Measurements from ENCODE around the gene AUTS2. TPM values are rescaled to one million over a fixed set of nuclear protein-coding genes. Genes with fewer than 3 reads are reported as not detected.
A peak's percentile ranks its signal among the peaks of the same experiment; 100 is the strongest.

AUTS2 gene
- total and polyA plus RNA-seq, 2 donors (not counting 1 experiment from before 2014, with no cell fraction given) = 0.60 to 9.1 TPM

DNA sequence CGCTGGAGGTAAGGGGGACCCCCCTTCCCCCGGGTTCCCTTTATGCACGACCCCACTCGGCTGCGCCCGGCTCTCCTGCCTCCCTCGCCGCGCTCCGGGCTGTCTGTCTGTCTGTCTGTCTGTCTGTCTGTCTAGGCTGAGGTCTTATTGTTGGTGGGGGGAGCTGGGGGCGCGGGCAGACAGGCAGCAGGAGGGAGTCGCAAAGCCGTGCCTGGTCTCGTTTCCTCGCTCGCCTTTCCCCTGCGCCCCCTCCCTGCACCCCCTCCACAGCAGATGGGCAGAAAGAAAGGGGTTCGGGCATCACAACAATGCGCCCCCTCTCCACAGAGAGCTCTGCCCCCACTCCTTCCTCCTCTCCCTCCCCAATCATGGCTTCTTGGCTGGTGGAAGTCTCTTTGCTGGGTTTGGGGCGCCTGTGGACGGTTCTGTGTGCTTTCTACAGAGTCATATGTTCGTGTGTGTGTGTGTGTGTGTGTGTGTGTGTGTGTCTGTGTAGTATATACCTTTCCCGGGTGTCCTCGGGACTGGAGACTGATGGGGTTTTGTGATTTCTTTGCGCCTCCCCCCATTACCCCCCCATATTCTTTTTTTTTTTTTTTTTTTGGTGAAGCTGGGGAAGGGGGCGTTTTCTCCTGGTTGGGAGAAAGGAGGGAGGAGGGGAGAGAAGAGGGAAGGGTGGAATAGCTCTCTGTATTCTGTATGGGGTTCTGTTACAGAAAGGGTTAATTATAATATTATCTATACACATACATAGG lies 1.9 kb downstream of the AUTS2 start:
- TF ChIP-seq CTCF (conservative IDR thresholded peaks at IDR 0.05 in 1 of 2, IDR thresholded peaks at IDR 0.05 in 1 of 2; ENCODE audit: low read depth in 1 of 2, low read length in 2 of 2) (no peak), EZH2 (IDR thresholded peaks at IDR 0.05; ENCODE audit: low read length, missing control alignments) (no peak)
- H3K4me1 ChIP-seq (ENCODE audit: control insufficient read depth, extremely low read depth, insufficient read depth, low read length) = peaks cover 3% of the 10 kb centered on the region
- no peaks in the 10 kb centered on the region for H3K36me3 ChIP-seq (ENCODE audit: control insufficient read depth, insufficient read depth, low read length)
- no peak overlapping the region for H3K27ac ChIP-seq (ENCODE audit: insufficient read depth, low read length)
- peak overlapping the region; percentile 20 for H3K9ac ChIP-seq (ENCODE audit: insufficient read depth, low read length)
- H4K20me1 ChIP-seq (ENCODE audit: control insufficient read depth, extremely low read depth, insufficient read depth, low read length) = no peaks in the 10 kb centered on the region
- peak overlapping the region; percentile 52 to 74 (median 67) for H3K4me3 ChIP-seq (replicated peaks in 1 of 4; ENCODE audit: control extremely low read depth in 1 of 4, insufficient read depth in 1 of 4, low read depth in 3 of 4, low read length in 4 of 4)
- no peaks in the 10 kb centered on the region for H3K9me3 ChIP-seq (ENCODE audit: control insufficient read depth, insufficient read depth, low read depth, low read length)
- H3K79me2 ChIP-seq (ENCODE audit: control insufficient read depth, insufficient read depth, low read length) = no peaks in the 10 kb centered on the region
- no peak overlapping the region for H2AFZ ChIP-seq (ENCODE audit: low read length)
- peak; percentile 23 to 29 for DNase-seq (ENCODE audit: low read depth in 2 of 2)
- peak overlapping the region; percentile 81 for H3K4me2 ChIP-seq (ENCODE audit: extremely low read depth, insufficient read depth, low read length)
- H3K27me3 ChIP-seq (ENCODE audit: control insufficient read depth, insufficient read depth, low read length) = no peaks in the 10 kb centered on the region

- Histone ChIP-seq H4K20me1 (ENCODE audit: control insufficient read depth, extremely low read depth, insufficient read depth, low read length) (no peaks in the 10 kb centered on the region), H3K9ac (ENCODE audit: insufficient read depth, low read length) (no peak overlapping the region), H3K9me3 (ENCODE audit: control insufficient read depth, insufficient read depth, low read depth, low read length) (no peaks in the 10 kb centered on the region), H3K27ac (ENCODE audit: insufficient read depth, low read length) (no peak overlapping the region), H3K4me2 (ENCODE audit: extremely low read depth, insufficient read depth, low read length) (peak overlapping the region; percentile 81), H3K27me3 (ENCODE audit: control insufficient read depth, insufficient read depth, low read length) (no peaks in the 10 kb centered on the region), H3K79me2 (ENCODE audit: control insufficient read depth, insufficient read depth, low read length) (no peaks in the 10 kb centered on the region), H3K4me1 (ENCODE audit: control insufficient read depth, extremely low read depth, insufficient read depth, low read length) (peaks cover 3% of the 10 kb centered on the region), H3K4me3 (replicated peaks in 1 of 4; ENCODE audit: control extremely low read depth in 1 of 4, insufficient read depth in 1 of 4, low read depth in 3 of 4, low read length in 4 of 4) (peak overlapping the region in 2 of 4 experiments; percentile 74), H2AFZ (ENCODE audit: low read length) (no peak overlapping the region), H3K36me3 (ENCODE audit: control insufficient read depth, insufficient read depth, low read length) (no peaks in the 10 kb centered on the region)
- DNase-seq (ENCODE audit: low read depth in 2 of 2) = no peak
- TF ChIP-seq CTCF (conservative IDR thresholded peaks at IDR 0.05 in 1 of 2, IDR thresholded peaks at IDR 0.05 in 1 of 2; ENCODE audit: low read depth in 1 of 2, low read length in 2 of 2) (no peak), EZH2 (IDR thresholded peaks at IDR 0.05; ENCODE audit: low read length, missing control alignments) (no peak)
Observed at GRCh38 chr7:69600710-69601519, 2.6 kb downstream of the AUTS2 start.

- no peaks in the 10 kb centered on the region for H3K9me3 ChIP-seq (ENCODE audit: control insufficient read depth, insufficient read depth, low read depth, low read length)
- no peak overlapping the region for H3K4me3 ChIP-seq (replicated peaks in 1 of 4; ENCODE audit: control extremely low read depth in 1 of 4, insufficient read depth in 1 of 4, low read depth in 3 of 4, low read length in 4 of 4)
- H3K27ac ChIP-seq (ENCODE audit: insufficient read depth, low read length) = no peak overlapping the region
- peaks cover 2% of the 10 kb centered on the region for H3K4me1 ChIP-seq (ENCODE audit: control insufficient read depth, extremely low read depth, insufficient read depth, low read length)
- H3K36me3 ChIP-seq (ENCODE audit: control insufficient read depth, insufficient read depth, low read length) = no peaks in the 10 kb centered on the region
- no peak overlapping the region for H2AFZ ChIP-seq (ENCODE audit: low read length)
- H3K4me2 ChIP-seq (ENCODE audit: extremely low read depth, insufficient read depth, low read length) = no peak overlapping the region
- H4K20me1 ChIP-seq (ENCODE audit: control insufficient read depth, extremely low read depth, insufficient read depth, low read length) = no peaks in the 10 kb centered on the region
- H3K27me3 ChIP-seq (ENCODE audit: control insufficient read depth, insufficient read depth, low read length) = no peaks in the 10 kb centered on the region
- DNase-seq (ENCODE audit: low read depth in 2 of 2) = no peak
- no peak for TF ChIP-seq EZH2 (IDR thresholded peaks at IDR 0.05; ENCODE audit: low read length, missing control alignments)
- no peak for TF ChIP-seq CTCF (conservative IDR thresholded peaks at IDR 0.05 in 1 of 2, IDR thresholded peaks at IDR 0.05 in 1 of 2; ENCODE audit: low read depth in 1 of 2, low read length in 2 of 2)
- H3K9ac ChIP-seq (ENCODE audit: insufficient read depth, low read length) = no peak overlapping the region
- H3K79me2 ChIP-seq (ENCODE audit: control insufficient read depth, insufficient read depth, low read length) = no peaks in the 10 kb centered on the region
Observed at GRCh38 chr7:69602522-69602921, 4.2 kb downstream of the AUTS2 start.
